ENCODE measurements around the gene PLA2G6.

- TF ChIP-seq, protein P1, sequence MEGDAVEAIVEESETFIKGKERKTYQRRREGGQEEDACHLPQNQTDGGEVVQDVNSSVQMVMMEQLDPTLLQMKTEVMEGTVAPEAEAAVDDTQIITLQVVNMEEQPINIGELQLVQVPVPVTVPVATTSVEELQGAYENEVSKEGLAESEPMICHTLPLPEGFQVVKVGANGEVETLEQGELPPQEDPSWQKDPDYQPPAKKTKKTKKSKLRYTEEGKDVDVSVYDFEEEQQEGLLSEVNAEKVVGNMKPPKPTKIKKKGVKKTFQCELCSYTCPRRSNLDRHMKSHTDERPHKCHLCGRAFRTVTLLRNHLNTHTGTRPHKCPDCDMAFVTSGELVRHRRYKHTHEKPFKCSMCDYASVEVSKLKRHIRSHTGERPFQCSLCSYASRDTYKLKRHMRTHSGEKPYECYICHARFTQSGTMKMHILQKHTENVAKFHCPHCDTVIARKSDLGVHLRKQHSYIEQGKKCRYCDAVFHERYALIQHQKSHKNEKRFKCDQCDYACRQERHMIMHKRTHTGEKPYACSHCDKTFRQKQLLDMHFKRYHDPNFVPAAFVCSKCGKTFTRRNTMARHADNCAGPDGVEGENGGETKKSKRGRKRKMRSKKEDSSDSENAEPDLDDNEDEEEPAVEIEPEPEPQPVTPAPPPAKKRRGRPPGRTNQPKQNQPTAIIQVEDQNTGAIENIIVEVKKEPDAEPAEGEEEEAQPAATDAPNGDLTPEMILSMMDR (IDR thresholded peaks at IDR 0.05), result no peak
- TF ChIP-seq POLR2AphosphoS5 (IDR thresholded peaks at IDR 0.05), result no peak
- no peak for TF ChIP-seq POLR2A (IDR thresholded peaks at IDR 0.05)
These were observed 40.5 kb upstream of the PLA2G6 start for GRCh38 chr22:38221908-38222796.

All from prostate gland (tissue), 2 donors.